ENCODE measurements around the gene SCARB1.

DNA sequence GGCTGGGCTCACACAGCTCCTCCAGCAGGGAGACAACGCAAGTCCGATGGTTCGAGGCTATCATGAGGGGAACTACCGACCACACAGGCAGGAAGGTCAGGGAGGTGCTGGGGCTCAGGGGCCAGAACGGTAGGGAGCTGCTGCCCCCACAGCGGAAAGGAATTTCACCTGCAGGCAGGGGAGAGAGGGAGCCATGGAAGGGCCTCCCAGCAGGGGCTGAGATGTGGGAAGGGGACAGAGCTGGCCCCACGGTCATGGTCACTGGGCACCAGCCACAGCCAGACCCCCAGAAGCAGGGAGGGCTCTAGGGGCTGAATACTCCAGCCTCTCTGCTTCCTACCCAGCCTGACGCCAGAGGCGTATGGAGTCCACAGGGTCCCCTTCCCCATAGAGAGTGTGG, 103.1 kb downstream of the SCARB1 start:
- TF ChIP-seq, protein P1, sequence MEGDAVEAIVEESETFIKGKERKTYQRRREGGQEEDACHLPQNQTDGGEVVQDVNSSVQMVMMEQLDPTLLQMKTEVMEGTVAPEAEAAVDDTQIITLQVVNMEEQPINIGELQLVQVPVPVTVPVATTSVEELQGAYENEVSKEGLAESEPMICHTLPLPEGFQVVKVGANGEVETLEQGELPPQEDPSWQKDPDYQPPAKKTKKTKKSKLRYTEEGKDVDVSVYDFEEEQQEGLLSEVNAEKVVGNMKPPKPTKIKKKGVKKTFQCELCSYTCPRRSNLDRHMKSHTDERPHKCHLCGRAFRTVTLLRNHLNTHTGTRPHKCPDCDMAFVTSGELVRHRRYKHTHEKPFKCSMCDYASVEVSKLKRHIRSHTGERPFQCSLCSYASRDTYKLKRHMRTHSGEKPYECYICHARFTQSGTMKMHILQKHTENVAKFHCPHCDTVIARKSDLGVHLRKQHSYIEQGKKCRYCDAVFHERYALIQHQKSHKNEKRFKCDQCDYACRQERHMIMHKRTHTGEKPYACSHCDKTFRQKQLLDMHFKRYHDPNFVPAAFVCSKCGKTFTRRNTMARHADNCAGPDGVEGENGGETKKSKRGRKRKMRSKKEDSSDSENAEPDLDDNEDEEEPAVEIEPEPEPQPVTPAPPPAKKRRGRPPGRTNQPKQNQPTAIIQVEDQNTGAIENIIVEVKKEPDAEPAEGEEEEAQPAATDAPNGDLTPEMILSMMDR (IDR thresholded peaks at IDR 0.05): no peak
- TF ChIP-seq POLR2A (IDR thresholded peaks at IDR 0.05) (no peak), EP300 (IDR thresholded peaks at IDR 0.05) (no peak)
